Loucy (cell line): ENCODE measurements around the gene SPTBN2.

Experiments used
- EZH2phosphoT487 ChIP-seq: fragments of 200-600 bp; IDR thresholded peaks from 2 replicates; pipeline ENCODE4 v1.6.1; 2018; ENCODE audit warnings: antibody characterized with exemption, mild to moderate bottlenecking, moderate library complexity, borderline replicate concordance
- TF ChIP-seq, protein P1 (sequence below): fragments of 200-600 bp; sonication (generic); conservative IDR thresholded peaks from 2 replicates; pipeline ENCODE4 v1.5.1; 2014; ENCODE audit warnings: mild to moderate bottlenecking, antibody characterized with exemption, low read length

DNA sequence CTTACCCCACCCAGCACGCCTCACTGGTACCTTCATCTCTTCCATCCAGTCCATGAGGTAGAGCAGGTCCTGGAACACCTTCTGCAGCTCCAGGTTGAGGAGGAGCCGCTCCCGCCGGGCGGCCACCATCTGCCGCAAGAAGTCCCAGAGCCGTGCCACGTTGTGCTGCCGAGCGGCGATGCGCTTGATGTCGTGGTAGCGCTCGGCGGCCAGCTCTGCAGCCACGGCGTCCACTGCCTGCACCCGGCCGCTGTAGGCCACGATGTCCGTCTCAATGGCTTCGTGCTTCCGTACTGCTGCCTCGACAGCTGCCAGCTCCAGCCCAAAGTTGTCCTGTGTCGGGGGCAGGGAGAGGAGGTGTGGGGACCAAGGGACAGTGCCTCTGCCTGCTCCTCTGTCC, 21.5 kb downstream of the SPTBN2 start:
- TF ChIP-seq, protein P1, sequence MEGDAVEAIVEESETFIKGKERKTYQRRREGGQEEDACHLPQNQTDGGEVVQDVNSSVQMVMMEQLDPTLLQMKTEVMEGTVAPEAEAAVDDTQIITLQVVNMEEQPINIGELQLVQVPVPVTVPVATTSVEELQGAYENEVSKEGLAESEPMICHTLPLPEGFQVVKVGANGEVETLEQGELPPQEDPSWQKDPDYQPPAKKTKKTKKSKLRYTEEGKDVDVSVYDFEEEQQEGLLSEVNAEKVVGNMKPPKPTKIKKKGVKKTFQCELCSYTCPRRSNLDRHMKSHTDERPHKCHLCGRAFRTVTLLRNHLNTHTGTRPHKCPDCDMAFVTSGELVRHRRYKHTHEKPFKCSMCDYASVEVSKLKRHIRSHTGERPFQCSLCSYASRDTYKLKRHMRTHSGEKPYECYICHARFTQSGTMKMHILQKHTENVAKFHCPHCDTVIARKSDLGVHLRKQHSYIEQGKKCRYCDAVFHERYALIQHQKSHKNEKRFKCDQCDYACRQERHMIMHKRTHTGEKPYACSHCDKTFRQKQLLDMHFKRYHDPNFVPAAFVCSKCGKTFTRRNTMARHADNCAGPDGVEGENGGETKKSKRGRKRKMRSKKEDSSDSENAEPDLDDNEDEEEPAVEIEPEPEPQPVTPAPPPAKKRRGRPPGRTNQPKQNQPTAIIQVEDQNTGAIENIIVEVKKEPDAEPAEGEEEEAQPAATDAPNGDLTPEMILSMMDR, result no peak
- TF ChIP-seq EZH2phosphoT487, result no peak
